Measurements from ENCODE around the gene NRXN2.

NRXN2 gene

DNA sequence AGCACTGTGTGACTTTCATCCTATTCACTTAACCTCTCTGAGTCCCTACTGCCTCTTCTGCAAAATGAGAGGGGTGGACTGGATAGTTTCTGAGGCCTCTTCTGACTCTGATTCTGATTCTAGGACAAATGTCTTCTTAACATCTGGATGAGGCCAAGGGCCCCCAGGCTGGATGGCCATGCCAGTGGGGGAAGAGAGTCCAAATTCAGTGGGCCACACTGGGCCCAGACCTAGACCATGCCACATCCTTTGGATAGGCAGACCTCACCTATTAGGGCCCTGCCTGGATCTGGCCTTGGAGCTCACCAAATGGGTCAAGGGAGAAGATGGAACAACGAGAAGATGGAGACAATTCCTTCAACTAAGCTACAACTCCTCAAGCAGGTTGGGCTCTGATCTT lies 24.6 kb downstream of the NRXN2 start:
- TF ChIP-seq, protein P1, sequence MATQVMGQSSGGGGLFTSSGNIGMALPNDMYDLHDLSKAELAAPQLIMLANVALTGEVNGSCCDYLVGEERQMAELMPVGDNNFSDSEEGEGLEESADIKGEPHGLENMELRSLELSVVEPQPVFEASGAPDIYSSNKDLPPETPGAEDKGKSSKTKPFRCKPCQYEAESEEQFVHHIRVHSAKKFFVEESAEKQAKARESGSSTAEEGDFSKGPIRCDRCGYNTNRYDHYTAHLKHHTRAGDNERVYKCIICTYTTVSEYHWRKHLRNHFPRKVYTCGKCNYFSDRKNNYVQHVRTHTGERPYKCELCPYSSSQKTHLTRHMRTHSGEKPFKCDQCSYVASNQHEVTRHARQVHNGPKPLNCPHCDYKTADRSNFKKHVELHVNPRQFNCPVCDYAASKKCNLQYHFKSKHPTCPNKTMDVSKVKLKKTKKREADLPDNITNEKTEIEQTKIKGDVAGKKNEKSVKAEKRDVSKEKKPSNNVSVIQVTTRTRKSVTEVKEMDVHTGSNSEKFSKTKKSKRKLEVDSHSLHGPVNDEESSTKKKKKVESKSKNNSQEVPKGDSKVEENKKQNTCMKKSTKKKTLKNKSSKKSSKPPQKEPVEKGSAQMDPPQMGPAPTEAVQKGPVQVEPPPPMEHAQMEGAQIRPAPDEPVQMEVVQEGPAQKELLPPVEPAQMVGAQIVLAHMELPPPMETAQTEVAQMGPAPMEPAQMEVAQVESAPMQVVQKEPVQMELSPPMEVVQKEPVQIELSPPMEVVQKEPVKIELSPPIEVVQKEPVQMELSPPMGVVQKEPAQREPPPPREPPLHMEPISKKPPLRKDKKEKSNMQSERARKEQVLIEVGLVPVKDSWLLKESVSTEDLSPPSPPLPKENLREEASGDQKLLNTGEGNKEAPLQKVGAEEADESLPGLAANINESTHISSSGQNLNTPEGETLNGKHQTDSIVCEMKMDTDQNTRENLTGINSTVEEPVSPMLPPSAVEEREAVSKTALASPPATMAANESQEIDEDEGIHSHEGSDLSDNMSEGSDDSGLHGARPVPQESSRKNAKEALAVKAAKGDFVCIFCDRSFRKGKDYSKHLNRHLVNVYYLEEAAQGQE (IDR thresholded peaks at IDR 0.05; ENCODE audit: insufficient read depth in 1 of 2, low read depth in 2 of 2, low read length in 2 of 2) = no peak
- TF ChIP-seq SIN3A (IDR thresholded peaks at IDR 0.05; ENCODE audit: borderline replicate concordance, insufficient read depth, low read length) = no peak
- no peak for TF ChIP-seq FOXP2 (optimal IDR thresholded peaks at IDR 0.05; ENCODE audit: borderline replicate concordance, extremely low read depth, extremely low read length, insufficient read depth)
- no peak for TF ChIP-seq POLR2AphosphoS5 (IDR thresholded peaks at IDR 0.05; ENCODE audit: low read depth, low read length)
- no peak for TF ChIP-seq TAF1 (IDR thresholded peaks at IDR 0.05; ENCODE audit: borderline replicate concordance, insufficient read depth, low read length)

DNA sequence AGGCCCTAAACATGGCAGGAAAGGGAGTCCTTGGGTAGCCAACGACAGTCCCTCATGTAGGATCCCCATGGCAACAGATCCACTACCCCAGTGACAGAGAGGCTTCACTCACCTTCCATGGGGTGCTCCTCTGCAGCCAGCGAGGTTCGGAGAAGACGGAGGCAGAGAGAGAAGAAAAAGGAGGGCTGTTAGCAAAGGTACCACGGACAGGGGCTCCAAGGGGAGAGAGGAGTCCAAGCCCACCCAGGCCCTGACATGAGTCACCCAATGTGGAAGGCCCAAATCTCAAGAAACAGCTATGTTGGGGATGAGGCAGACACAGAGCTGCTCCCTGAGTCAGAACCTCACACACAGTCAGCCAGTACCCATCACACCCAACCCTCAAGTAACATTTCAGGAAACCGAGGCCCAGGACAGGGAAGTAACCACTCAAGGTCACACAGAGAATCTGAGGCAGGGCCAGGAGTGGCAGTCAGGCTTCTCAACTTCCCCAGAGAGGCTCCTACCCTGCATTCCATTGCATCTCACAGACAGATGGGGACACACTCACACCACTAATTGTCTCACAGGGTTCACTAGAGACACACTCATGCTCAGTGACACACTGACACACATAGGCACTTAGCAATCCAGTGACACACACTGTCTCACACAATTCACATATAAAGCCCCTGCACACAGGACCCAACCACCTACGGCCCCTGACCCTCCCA lies 25.2 kb downstream of the NRXN2 start:
- TF ChIP-seq, protein P1 (IDR thresholded peaks at IDR 0.05; ENCODE audit: insufficient read depth in 1 of 2, low read depth in 2 of 2, low read length in 2 of 2) = peak in 1 of 2 experiments; percentile 59; a peak in 1 of 4 replicates
- TF ChIP-seq POLR2AphosphoS5 (IDR thresholded peaks at IDR 0.05; ENCODE audit: low read depth, low read length) (no peak), TAF1 (IDR thresholded peaks at IDR 0.05; ENCODE audit: borderline replicate concordance, insufficient read depth, low read length) (no peak), FOXP2 (optimal IDR thresholded peaks at IDR 0.05; ENCODE audit: borderline replicate concordance, extremely low read depth, extremely low read length, insufficient read depth) (no peak), SIN3A (IDR thresholded peaks at IDR 0.05; ENCODE audit: borderline replicate concordance, insufficient read depth, low read length) (no peak)

DNA sequence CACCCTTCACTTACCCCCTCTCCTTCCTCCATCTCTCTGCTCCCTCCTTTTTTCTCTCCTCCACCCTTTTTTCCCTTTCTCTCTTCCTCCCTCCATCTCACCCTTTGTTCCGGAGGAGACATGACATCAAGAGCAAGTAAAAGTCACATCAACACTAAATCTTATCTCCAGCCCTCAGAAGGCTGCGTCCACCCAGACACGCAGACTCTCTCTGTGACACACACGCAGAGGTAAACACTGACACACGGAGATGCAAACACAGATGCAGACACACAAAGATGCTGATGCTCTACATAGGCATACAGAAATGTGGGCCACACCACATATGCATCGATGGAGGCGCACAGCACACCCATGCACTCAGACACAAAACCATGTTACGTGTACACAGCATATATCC lies 27.0 kb downstream of the NRXN2 start:
- no peak for TF ChIP-seq FOXP2 (optimal IDR thresholded peaks at IDR 0.05; ENCODE audit: borderline replicate concordance, extremely low read depth, extremely low read length, insufficient read depth)
- no peak for TF ChIP-seq SIN3A (IDR thresholded peaks at IDR 0.05; ENCODE audit: borderline replicate concordance, insufficient read depth, low read length)
- no peak for TF ChIP-seq TAF1 (IDR thresholded peaks at IDR 0.05; ENCODE audit: borderline replicate concordance, insufficient read depth, low read length)
- TF ChIP-seq, protein P1 (IDR thresholded peaks at IDR 0.05; ENCODE audit: insufficient read depth in 1 of 2, low read depth in 2 of 2, low read length in 2 of 2) = no peak
- no peak for TF ChIP-seq POLR2AphosphoS5 (IDR thresholded peaks at IDR 0.05; ENCODE audit: low read depth, low read length)

DNA sequence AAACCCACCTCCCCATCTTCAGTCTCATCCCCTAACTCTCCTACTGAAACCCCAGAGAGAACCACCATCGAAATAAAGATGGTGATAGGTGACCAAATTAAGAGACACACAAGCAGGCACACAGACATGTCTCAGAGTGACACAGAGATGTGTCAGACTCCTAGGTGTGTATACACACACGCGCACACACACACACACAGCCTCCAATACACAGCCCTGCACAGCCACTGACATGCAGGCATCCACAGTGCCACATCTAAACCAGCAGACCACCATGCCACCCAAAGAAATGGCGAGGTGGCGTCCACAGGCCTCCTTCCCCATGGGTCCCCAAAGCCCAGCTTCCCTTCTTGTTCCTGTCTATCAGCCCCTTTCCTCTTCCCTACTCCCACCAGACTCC lies 27.4 kb downstream of the NRXN2 start:
- TF ChIP-seq FOXP2 (optimal IDR thresholded peaks at IDR 0.05; ENCODE audit: borderline replicate concordance, extremely low read depth, extremely low read length, insufficient read depth) (no peak), TAF1 (IDR thresholded peaks at IDR 0.05; ENCODE audit: borderline replicate concordance, insufficient read depth, low read length) (no peak), POLR2AphosphoS5 (IDR thresholded peaks at IDR 0.05; ENCODE audit: low read depth, low read length) (no peak), SIN3A (IDR thresholded peaks at IDR 0.05; ENCODE audit: borderline replicate concordance, insufficient read depth, low read length) (no peak)
- TF ChIP-seq, protein P1 (IDR thresholded peaks at IDR 0.05; ENCODE audit: insufficient read depth in 1 of 2, low read depth in 2 of 2, low read length in 2 of 2) = no peak
